HUES64 (cell line): ENCODE results near the gene FAM25G.

Source experiments
- H3K27ac ChIP-seq: 2 replicates; pipeline ENCODE4 v1.7.0; 2013; ENCODE audit warnings: low read depth, low read length, inconsistent platforms
- H3K27me3 ChIP-seq: 2 replicates; pipeline ENCODE4 v1.6.1; 2013; ENCODE audit warnings: mild to moderate bottlenecking, low read length; ENCODE audit not compliant: insufficient read depth
- H3K36me3 ChIP-seq: 2 replicates; pipeline ENCODE4 v1.6.1; 2013; ENCODE audit warnings: mild to moderate bottlenecking, low read length; ENCODE audit not compliant: insufficient read depth
- H3K4me1 ChIP-seq: 2 replicates; pipeline ENCODE4 v1.6.1; 2013; ENCODE audit warnings: mild to moderate bottlenecking, low read length, moderate library complexity; ENCODE audit not compliant: insufficient read depth
- H3K4me3 ChIP-seq: 2 replicates; pipeline ENCODE4 v1.5.1; 2013; ENCODE audit warnings: mild to moderate bottlenecking, low read length, moderate library complexity
- H3K9ac ChIP-seq: 2 replicates; pipeline ENCODE4 v1.6.1; 2013; ENCODE audit warnings: mild to moderate bottlenecking, low read depth, low read length
- H3K9me3 ChIP-seq: 2 replicates; pipeline ENCODE4 v1.6.1; 2013; ENCODE audit warnings: low read depth, low read length; ENCODE audit not compliant: insufficient read depth
- WGBS: fragments of 150-250, 120-280 bp; methylation state at CpG from one replicate; pipeline ENCODE4 v1.1.7; 2013; ENCODE audit warnings: missing lambda C conversion rate; 5-methylcytosine and 5-hydroxymethylcytosine counted together

The FAM25G gene

DNA sequence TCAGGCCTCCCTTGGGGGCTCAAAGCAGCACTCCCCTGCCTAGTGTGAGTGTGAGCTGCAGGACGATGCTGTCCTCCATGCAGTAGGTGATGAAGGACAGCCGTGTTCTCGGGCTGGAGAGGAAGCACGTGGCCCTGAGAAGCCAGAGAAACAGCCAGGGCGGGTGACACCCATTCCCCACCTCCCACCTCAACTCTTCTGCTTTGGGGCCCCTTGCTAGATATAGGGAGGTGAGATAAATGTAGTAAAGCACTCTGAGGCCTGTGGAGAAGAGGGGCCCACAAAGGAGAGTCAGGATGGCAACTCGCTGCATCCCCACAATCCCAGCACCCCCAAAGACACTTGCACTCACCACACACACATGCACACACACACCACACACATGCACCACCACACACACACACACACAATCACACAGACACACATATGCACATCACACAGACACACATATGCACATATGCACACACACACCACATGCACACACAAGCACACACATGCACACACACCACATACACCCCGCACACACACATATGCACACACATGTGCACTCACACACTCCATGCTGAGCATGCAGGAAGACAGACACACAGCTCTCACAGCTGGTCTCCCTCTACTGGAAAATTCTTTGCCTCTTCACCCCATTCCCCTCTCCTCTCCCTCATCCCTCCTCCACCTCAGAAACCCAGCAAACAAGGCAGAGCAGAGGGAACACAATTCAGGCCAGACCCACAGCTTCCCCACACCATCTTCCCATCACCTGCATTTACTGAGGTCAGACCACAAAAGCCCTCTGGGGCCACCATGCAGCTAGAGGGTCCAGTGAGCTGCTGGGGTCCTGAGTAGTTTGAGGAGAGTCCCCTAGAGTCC lies 38.1 kb downstream of the FAM25G start:
- Histone ChIP-seq H3K4me3 (no peak overlapping the region), H3K4me1 (peaks cover 8% of the 10 kb centered on the region; the same call in 1 of the 2 replicates), H3K9ac (no peak overlapping the region), H3K36me3 (no peaks in the 10 kb centered on the region), H3K9me3 (no peaks in the 10 kb centered on the region), H3K27ac (no peak overlapping the region), H3K27me3 (no peaks in the 10 kb centered on the region)
- 93% methylated on average over 6 of the region's 7 CpGs for WGBS

DNA sequence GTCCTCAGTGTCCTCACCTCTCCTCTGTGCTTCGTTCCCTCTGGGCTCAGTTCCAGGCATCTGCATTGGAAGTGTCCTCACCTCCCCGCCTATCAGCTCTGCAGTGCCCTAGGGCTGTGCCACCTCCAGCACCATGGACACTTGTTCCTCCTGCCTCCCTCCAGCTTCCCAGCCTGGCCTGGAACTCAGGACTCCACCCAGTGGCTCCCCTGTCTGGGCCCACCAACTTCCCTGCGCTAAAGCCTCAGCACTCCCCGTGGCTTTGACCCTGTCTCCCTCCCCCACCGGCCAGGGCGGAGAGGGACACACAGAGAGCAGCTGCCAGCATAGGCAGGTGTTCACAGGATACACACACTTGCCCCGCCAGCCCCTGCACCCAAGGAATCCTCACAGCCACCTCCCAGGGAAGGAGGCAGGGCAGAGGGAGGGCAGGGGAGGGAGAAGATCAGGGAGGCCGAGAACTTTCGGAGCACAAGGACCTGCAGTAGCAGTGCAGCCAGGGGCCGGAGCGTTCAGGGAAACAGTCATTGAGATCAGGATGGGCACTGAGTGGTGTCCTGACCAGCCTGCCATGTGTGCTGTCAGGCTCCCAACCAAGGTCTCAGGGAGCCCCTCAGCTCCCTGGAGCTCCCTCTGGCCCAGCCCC lies 38.9 kb downstream of the FAM25G start:
- Histone ChIP-seq H3K9ac (no peak overlapping the region), H3K36me3 (no peaks in the 10 kb centered on the region), H3K4me3 (no peak overlapping the region), H3K4me1 (peaks cover 8% of the 10 kb centered on the region; the same call in 1 of the 2 replicates), H3K27me3 (no peaks in the 10 kb centered on the region), H3K9me3 (no peaks in the 10 kb centered on the region), H3K27ac (no peak overlapping the region)
- WGBS: 61% methylated on average over 10 of the region's 11 CpGs

DNA sequence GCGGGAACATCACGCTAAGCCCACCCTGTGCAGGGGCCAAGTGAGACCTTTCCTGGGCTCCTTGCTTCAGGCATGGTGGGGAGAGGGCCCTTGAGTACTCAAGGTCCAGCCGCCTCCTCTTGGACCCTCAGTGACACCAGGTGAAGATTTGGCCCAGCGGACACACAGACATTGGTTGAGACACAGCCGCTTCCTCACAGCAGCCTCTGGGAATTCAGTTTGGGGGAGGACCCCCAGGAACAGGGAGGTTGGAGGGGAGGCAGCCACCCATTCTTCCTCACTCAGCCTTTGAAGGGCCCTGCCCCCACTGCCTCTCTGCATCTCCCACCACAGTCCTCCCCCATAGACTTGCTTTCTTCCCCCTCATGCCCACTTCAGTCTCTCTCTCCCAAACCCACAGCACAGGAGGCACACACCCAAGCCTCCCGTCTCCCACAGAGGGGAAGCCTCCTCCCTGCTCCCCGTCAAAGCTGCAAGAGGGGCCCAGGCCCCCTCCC lies 39.5 kb downstream of the FAM25G start:
- 88% methylated on average over 7 of the region's 7 CpGs for WGBS

DNA sequence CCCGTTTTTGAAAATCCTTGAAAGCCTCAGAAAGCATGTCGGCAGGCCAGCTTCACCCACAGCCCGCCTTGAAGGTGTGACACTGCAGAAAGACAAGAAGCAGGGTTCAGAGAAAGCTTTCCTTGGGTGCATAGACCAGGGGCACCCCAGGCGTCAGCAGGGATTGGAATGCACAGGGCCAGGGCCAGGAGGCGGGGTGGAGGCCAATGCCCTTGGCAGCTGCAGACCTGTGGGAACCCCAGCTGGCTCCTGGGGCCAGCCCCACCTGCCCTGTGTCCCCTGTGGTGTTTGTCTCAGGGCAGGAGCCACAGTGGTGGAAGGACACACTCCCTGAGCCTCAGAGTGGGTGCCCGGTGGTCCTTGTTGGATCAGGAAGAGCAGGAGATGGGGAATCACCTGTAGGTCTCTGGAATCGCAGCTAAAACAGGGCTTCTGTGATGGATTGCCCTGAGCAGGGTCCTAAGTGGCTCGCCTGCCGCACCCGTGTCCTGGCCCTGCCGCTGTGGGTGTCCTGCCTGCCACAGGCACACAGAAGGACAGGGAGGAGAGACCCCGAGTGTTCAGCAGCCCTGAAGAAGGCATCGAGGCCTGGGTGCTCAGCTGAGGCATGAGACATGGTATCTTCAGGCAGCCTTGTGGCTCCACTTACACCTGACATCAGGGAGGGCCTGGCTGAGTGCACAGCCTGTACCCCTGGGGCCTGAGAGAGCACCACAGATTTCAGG lies 40.1 kb downstream of the FAM25G start:
- H3K27me3 ChIP-seq: no peaks in the 10 kb centered on the region
- no peaks in the 10 kb centered on the region for H3K9me3 ChIP-seq
- H3K4me1 ChIP-seq: peaks cover 8% of the 10 kb centered on the region; the same call in 1 of the 2 replicates
- H3K27ac ChIP-seq: no peak overlapping the region
- H3K4me3 ChIP-seq: no peak overlapping the region
- H3K36me3 ChIP-seq: no peaks in the 10 kb centered on the region
- WGBS: 91% methylated on average over 13 of the region's 13 CpGs
- H3K9ac ChIP-seq: no peak overlapping the region

More for the DNA sequence above, 39.5 kb downstream of the FAM25G start:
- Histone ChIP-seq H3K36me3 (no peaks in the 10 kb centered on the region), H3K9ac (no peak overlapping the region), H3K9me3 (no peaks in the 10 kb centered on the region), H3K27ac (no peak overlapping the region), H3K4me1 (peaks cover 8% of the 10 kb centered on the region; the same call in 1 of the 2 replicates), H3K27me3 (no peaks in the 10 kb centered on the region), H3K4me3 (no peak overlapping the region)

DNA sequence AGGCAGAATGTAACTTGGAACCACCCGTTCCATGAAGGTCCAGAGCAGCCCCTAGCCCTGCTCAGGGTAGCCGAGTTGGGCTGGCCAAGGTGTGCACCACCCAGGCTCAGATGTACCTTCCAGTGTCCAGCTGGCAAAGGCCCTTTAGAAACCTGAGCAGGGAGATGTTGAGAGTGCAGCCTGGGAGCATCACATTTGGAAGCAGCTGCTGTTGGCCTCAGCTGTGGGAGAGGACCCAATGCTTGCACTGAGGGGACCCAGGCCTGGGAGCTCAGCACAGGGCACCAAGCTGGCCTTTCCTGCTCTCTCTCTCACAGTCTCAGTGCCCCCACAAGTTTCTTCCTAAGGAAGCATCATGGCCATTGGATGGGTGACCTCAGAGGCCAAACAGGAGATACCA lies 41.1 kb downstream of the FAM25G start:
- Histone ChIP-seq H3K9me3 (0 out of 2 replicates have a peak, but pooled peaks cover 6% of the 10 kb centered on the region), H3K27me3 (no peaks in the 10 kb centered on the region), H3K27ac (no peak overlapping the region), H3K4me3 (no peak overlapping the region), H3K9ac (no peak overlapping the region), H3K4me1 (peaks cover 8% of the 10 kb centered on the region; the same call in 1 of the 2 replicates), H3K36me3 (no peaks in the 10 kb centered on the region)
- 90% methylated on average over 2 of the region's 2 CpGs for WGBS

DNA sequence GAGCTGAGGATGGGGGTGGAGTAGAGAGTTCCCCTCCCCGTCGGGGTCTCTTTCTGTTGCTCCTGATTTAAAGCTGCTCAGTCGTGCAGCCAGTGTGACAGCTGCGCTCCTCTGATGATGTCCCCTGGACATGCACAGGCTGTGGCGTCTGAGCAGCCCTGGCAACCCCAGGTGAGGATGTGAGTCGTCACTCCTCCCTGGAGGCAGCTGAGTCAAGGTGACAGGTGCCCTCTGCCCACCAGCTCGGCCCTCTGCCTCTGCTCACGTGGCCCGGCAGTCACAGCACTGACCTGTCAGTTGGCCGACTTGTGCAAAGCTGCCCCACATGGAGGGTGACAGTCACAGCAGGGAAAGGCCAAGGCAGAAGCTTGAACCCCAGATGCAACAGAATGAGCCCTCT lies 41.5 kb downstream of the FAM25G start:
- no peaks in the 10 kb centered on the region for H3K36me3 ChIP-seq
- no peaks in the 10 kb centered on the region for H3K27me3 ChIP-seq
- 0 out of 2 replicates have a peak, but pooled peaks cover 8% of the 10 kb centered on the region for H3K9me3 ChIP-seq
- peaks cover 8% of the 10 kb centered on the region; the same call in 1 of the 2 replicates for H3K4me1 ChIP-seq
- no peak overlapping the region for H3K27ac ChIP-seq
- H3K9ac ChIP-seq: no peak overlapping the region
- WGBS: 86% methylated on average over 10 of the region's 10 CpGs
- no peak overlapping the region for H3K4me3 ChIP-seq

DNA sequence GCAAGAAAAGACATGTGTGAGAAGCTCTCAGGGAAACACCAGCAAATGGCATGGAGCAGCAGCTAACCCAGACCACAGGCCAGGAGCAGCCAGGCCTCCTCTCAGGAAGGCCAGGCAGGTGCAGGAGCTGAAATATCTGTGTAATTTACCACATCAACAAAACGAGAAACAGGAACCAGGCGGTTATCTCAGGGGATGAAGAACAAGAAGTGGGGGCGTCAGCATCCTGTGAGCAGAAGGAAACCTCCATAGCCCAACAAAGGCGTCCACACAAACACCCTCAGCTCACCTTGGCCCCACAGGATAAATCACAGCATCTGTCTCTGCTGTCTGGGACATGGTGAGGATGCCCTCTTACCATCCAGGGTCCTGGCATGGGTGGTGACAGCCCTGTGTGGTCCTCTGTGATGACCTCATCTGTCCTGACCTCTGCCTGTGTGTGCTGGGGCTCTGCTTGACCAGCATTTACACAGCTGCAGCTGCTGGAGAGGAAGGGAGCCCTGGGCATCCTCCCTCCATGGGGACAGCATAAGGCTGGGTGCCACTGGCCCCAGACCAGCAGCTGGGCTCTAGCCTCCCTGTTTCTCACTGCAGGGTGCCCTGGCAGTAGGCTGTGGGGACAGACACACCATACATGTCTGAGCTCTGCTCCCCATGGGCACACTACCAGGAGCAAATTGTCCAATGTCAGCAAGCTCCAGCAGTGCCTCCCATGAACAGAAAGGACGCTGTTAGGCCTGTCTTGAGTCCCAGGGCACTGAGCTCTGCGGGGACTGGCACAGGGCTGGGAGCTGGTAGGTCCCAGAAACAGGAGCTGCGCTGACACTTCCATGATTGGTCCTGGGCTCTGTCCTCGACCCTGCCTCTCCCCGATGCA lies 42.2 kb downstream of the FAM25G start:
- H3K9me3 ChIP-seq: 0 out of 2 replicates have a peak, but pooled peaks cover 8% of the 10 kb centered on the region
- H3K4me1 ChIP-seq: peaks cover 8% of the 10 kb centered on the region; the same call in 1 of the 2 replicates
- H3K9ac ChIP-seq: no peak overlapping the region
- WGBS: 85% methylated on average over 9 of the region's 9 CpGs
- H3K4me3 ChIP-seq: no peak overlapping the region
- no peaks in the 10 kb centered on the region for H3K27me3 ChIP-seq
- no peaks in the 10 kb centered on the region for H3K36me3 ChIP-seq
- H3K27ac ChIP-seq: no peak overlapping the region

DNA sequence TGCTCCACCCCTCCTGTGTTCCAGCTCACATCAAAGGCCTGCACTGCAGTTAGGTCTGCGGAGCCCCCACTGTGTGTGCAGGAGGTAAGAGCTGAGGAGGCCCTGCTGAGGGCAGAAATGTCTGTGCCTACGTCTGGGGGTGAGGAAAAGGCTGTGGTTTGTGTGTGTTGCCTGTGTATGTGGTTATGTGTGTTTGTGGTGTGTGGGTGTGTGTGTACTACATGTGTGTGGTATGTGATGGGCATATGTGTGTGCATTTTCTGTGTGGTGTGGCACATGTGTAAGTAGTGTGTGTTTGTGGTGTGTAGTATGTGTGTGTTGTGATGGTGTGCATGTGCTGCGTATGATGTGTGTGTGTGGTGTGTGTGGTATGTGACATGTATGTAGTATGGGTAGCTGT lies 43.8 kb downstream of the FAM25G start:
- Histone ChIP-seq H3K36me3 (no peaks in the 10 kb centered on the region), H3K27me3 (no peaks in the 10 kb centered on the region), H3K4me3 (no peak overlapping the region), H3K9ac (no peak overlapping the region), H3K4me1 (peaks cover 7% of the 10 kb centered on the region; the same call in 1 of the 2 replicates), H3K27ac (no peak overlapping the region), H3K9me3 (0 out of 2 replicates have a peak, but pooled peaks cover 8% of the 10 kb centered on the region)
- 78% methylated on average over 3 of the region's 3 CpGs for WGBS

DNA sequence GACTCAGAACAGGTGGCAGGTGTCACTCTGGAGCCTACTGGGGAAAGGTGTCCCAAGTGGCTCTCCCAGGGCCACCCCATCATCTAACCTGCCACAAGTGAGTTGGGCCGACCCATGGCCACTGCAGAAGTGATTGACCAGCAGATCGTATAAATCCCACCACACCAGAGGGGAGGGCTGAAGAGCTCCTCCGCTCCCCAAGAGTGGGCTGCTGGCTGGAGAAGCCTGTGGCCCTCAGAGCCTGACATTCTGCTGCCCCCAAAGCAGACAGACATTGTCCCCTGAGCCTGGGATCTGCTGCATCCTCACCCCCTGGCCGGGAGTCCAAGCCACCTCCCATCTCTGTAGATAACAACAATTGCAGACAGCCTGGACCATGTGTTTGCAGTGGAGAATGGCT lies 44.3 kb downstream of the FAM25G start:
- H3K27ac ChIP-seq: no peak overlapping the region

DNA sequence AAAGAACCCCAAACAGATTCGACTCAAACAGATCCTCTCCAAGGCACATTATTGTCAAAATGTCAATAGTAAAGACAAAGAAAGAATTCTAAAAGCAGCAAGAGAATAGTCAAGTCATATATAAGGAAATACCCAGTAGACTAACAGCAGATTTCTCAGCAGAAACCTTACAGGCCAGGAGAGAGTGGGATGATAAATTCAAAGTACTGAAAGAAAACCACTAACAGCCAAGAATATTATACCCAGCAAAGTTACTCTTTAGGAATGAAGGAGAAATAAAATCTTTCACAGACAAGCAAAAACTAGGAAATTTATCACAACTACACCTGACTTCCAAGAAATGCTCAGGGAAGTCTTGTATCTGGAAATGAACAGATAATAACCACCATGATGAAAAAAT lies 45.8 kb downstream of the FAM25G start:
- 0 out of 2 replicates have a peak, but pooled peaks cover 8% of the 10 kb centered on the region for H3K9me3 ChIP-seq
- no peak overlapping the region for H3K9ac ChIP-seq
- H3K27ac ChIP-seq: no peak overlapping the region
- no peaks in the 10 kb centered on the region for H3K36me3 ChIP-seq
- no CpG with 5 or more reads among the region's 1 CpG for WGBS
- H3K27me3 ChIP-seq: no peaks in the 10 kb centered on the region
- no peak overlapping the region for H3K4me3 ChIP-seq
- H3K4me1 ChIP-seq: no peaks in the 10 kb centered on the region

More for the DNA sequence above, 44.3 kb downstream of the FAM25G start:
- H3K9ac ChIP-seq: no peak overlapping the region
- 0 out of 2 replicates have a peak, but pooled peaks cover 8% of the 10 kb centered on the region for H3K9me3 ChIP-seq
- no peak overlapping the region for H3K4me3 ChIP-seq
- 100% methylated on average over 4 of the region's 4 CpGs for whole genome bisulfite sequencing
- no peaks in the 10 kb centered on the region for H3K27me3 ChIP-seq
- no peaks in the 10 kb centered on the region for H3K36me3 ChIP-seq
- H3K4me1 ChIP-seq: 0 out of 2 replicates have a peak, but pooled peaks cover 3% of the 10 kb centered on the region
